ENCODE measurements around the gene RMC1.

The RMC1 gene

GRCh38 chr18:23503038-23503962, at the start of gene RMC1:
RMC1 (plus strand) TSS chr18:23503511; CDS start chr18:23503619, 108 bp downstream.
- no peak for TF ChIP-seq CTCF (IDR thresholded peaks at IDR 0.05; ENCODE audit: borderline replicate concordance, control extremely low read depth, extremely low read depth, insufficient read depth, missing control alignments)
- DNase-seq (ENCODE audit: low spot score) = peak; percentile 98
- in situ Hi-C loops (cut with MboI; ENCODE audit: low sequenced_read_pairs, unreplicated experiment) = no loop called here

DNA sequence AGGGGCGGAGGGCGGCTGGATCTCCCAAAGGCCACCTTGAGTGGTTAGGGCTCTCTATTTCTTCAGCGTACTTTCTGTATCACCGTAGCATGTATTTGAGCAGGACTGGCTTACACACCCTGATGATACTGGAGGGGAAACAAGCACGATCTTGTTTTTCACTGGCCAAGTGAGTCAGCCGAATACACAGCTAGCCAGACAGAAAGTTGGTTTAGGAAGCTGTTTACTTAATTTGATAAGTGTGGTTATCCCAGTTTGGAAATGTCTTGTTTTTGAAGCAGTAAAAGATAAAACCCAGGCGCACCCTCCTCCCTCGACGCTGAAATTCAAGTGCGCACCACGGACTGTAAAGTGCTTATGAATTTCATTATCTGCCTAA, 49.6 kb upstream of the RMC1 start:
- in situ Hi-C loops (cut with MboI; ENCODE audit: low sequenced_read_pairs, unreplicated experiment) = no loop called here
- DNase-seq (ENCODE audit: low spot score) = peak; percentile 25
- TF ChIP-seq CTCF (IDR thresholded peaks at IDR 0.05; ENCODE audit: borderline replicate concordance, control extremely low read depth, extremely low read depth, insufficient read depth, missing control alignments) = no peak

GRCh38 chr18:23456835-23457234, 46.5 kb upstream of the RMC1 start:
- DNase-seq (ENCODE audit: low spot score) = no peak
- in situ Hi-C loops (cut with MboI; ENCODE audit: low sequenced_read_pairs, unreplicated experiment) = no loop called here
- TF ChIP-seq CTCF (IDR thresholded peaks at IDR 0.05; ENCODE audit: borderline replicate concordance, control extremely low read depth, extremely low read depth, insufficient read depth, missing control alignments) = no peak

GRCh38 chr18:23458830-23459529, 44.3 kb upstream of the RMC1 start:
- in situ Hi-C loops (cut with MboI; ENCODE audit: low sequenced_read_pairs, unreplicated experiment) = no loop called here
- DNase-seq (ENCODE audit: low spot score) = peak; percentile 28
- no peak for TF ChIP-seq CTCF (IDR thresholded peaks at IDR 0.05; ENCODE audit: borderline replicate concordance, control extremely low read depth, extremely low read depth, insufficient read depth, missing control alignments)

DNA sequence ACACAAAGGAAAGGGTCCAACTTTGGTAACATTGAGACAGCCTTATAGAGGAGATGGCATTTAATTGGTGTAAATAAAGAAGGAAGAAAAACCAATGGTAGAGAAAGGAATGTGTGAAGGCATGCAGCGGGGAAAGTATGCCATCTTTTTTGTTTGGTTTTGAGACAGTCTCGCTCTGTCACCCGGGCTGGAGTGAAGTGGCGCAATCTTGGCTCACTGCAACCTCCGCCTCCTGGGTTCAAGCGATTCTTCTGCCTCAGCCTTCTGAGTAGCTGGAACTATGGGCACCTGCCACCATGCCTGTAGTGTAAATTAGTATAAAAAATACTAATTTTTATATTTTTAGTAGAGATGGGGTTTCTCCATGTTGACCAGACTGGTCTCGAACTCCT, 43.8 kb upstream of the RMC1 start:
- in situ Hi-C loops (cut with MboI; ENCODE audit: low sequenced_read_pairs, unreplicated experiment) = no loop called here
- TF ChIP-seq CTCF (IDR thresholded peaks at IDR 0.05; ENCODE audit: borderline replicate concordance, control extremely low read depth, extremely low read depth, insufficient read depth, missing control alignments) = no peak
- DNase-seq (ENCODE audit: low spot score) = no peak

GRCh38 chr18:23460285-23461273, 42.7 kb upstream of the RMC1 start:
- no peak for DNase-seq (ENCODE audit: low spot score)
- no peak for TF ChIP-seq CTCF (IDR thresholded peaks at IDR 0.05; ENCODE audit: borderline replicate concordance, control extremely low read depth, extremely low read depth, insufficient read depth, missing control alignments)
- in situ Hi-C loops (cut with MboI; ENCODE audit: low sequenced_read_pairs, unreplicated experiment) = no loop called here
